MM.1S (cell line): ENCODE results near the gene DLX3.

Experiments
- CTCF ChIP-seq: fragments of 300-600 bp; sonication (generic); IDR thresholded peaks from 2 replicates; pipeline ENCODE4 v1.5.1; 2016; ENCODE audit warnings: antibody characterized with exemption, low read length, mixed read lengths
- EZH2 ChIP-seq: fragments of 300-600 bp; sonication (generic); optimal IDR thresholded peaks from 2 replicates; pipeline ENCODE3; 2017; ENCODE audit warnings: low read depth, mild to moderate bottlenecking, antibody characterized with exemption, low read length, mixed read lengths
- EZH2phosphoT487 ChIP-seq: fragments of 300-600 bp; sonication (generic); IDR thresholded peaks from 2 replicates; pipeline ENCODE4 v1.6.1; 2018; ENCODE audit warnings: antibody characterized with exemption, low read length

- no peak for TF ChIP-seq CTCF
- TF ChIP-seq EZH2phosphoT487: no peak
- no peak for TF ChIP-seq EZH2
These were observed 34.2 kb upstream of the DLX3 start for GRCh38 chr17:50029185-50029584.
